Measurements from ENCODE around the gene CROT. TPM values are rescaled to one million over a fixed set of nuclear protein-coding genes. Genes with fewer than 3 reads are reported as not detected.
A peak's percentile ranks its signal among the peaks of the same experiment; 100 is the strongest.

Gene CROT
- total RNA-seq, 1 experiment from 2014 or later = 0.80 TPM

DNA sequence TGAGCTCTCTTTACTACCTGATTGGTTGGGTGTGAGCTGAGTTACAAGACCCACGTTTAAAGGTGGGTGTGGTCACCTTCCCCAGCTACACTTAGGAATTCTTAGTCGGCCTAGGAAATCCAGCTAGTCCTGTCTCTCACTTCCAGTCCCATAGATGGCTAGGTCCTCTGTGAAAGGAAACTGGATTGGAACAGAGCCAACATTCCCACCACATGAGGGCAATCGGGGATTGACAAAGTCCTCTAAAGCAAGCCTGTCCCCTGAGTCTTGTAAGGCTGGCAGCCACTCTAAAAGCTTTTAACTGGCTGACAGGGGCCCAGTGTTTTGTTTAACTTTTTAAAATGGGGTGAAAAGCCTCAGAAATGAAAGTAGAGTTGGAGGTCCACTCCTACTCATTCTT lies 15.1 kb upstream of the CROT start:
- DNase-seq = no peak
- Histone ChIP-seq H3K4me3 (ENCODE audit: insufficient read depth, low read depth, low read length) (no peak overlapping the region), H3K27me3 (ENCODE audit: control insufficient read depth, insufficient read depth, low read length) (no peaks in the 10 kb centered on the region), H3K36me3 (replicated peaks; ENCODE audit: control insufficient read depth, insufficient read depth, low read length) (no peaks in the 10 kb centered on the region; the same call in 1 of the 2 replicates)

DNA sequence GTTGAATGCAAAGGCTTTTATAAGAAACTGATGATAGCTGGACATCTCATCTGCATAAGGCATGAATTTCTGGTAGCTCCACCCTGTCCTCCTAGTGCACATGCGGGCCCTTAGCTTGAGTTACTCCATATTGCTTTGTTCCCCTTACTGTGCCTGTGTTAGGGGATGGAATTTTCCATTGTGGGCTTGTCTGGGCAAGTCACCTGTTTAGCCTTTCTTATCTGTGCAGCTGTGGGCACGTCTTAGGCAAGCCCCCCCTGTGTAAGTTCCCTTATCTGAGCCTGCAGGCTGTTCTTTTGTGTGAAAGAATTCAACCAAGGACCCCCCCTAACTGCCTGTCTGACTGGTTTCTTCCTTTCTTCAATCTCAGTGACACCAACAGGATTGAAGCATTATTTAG lies 14.5 kb upstream of the CROT start:
- no peak for DNase-seq
- H3K4me3 ChIP-seq (ENCODE audit: insufficient read depth, low read depth, low read length) = no peak overlapping the region
- H3K27me3 ChIP-seq (ENCODE audit: control insufficient read depth, insufficient read depth, low read length) = no peaks in the 10 kb centered on the region
- no peaks in the 10 kb centered on the region; the same call in 1 of the 2 replicates for H3K36me3 ChIP-seq (replicated peaks; ENCODE audit: control insufficient read depth, insufficient read depth, low read length)

DNA sequence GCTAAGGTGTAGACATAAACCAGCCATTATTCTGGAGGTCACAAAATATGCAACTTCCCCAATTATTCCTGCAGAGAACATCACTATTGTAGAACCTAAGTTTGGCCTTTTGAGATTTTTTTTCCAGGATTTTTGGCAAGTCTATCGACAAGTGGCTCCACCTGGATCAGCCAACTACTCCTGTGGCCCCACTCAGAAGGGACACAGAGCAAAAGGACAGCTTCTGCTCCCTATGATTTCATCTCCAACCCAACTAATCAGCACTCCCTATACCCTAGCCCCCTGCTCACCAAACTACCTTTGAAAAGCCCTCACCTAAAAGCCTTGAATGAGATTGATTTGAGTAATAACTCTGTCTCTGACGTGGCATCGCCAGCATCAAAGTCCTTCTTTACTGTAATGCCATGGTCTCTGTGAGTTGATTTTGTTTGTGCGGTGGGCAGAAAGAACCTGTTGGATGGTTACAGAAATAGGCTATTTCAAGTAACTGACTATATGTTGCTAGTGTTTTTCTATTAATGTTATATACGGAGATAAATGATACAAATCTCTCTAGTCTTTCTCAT lies 13.7 kb upstream of the CROT start:
- H3K27me3 ChIP-seq (ENCODE audit: control insufficient read depth, insufficient read depth, low read length) = no peaks in the 10 kb centered on the region
- no peak overlapping the region for H3K4me3 ChIP-seq (ENCODE audit: insufficient read depth, low read depth, low read length)
- no peak for DNase-seq
- no peaks in the 10 kb centered on the region; the same call in 1 of the 2 replicates for H3K36me3 ChIP-seq (replicated peaks; ENCODE audit: control insufficient read depth, insufficient read depth, low read length)

GRCh38 chr7:87332321-87332720 lies 13.1 kb upstream of the CROT start:
- Histone ChIP-seq H3K36me3 (replicated peaks; ENCODE audit: control insufficient read depth, insufficient read depth, low read length) (no peaks in the 10 kb centered on the region; the same call in 1 of the 2 replicates), H3K27me3 (ENCODE audit: control insufficient read depth, insufficient read depth, low read length) (no peaks in the 10 kb centered on the region), H3K4me3 (ENCODE audit: insufficient read depth, low read depth, low read length) (no peak overlapping the region)
- DNase-seq = no peak

GRCh38 chr7:87336136-87336535 lies 9.3 kb upstream of the CROT start:
- DNase-seq = no peak
- H3K4me3 ChIP-seq (ENCODE audit: insufficient read depth, low read depth, low read length) = no peak overlapping the region
- no peaks in the 10 kb centered on the region for H3K36me3 ChIP-seq (replicated peaks; ENCODE audit: control insufficient read depth, insufficient read depth, low read length)
- no peaks in the 10 kb centered on the region for H3K27me3 ChIP-seq (ENCODE audit: control insufficient read depth, insufficient read depth, low read length)

DNA sequence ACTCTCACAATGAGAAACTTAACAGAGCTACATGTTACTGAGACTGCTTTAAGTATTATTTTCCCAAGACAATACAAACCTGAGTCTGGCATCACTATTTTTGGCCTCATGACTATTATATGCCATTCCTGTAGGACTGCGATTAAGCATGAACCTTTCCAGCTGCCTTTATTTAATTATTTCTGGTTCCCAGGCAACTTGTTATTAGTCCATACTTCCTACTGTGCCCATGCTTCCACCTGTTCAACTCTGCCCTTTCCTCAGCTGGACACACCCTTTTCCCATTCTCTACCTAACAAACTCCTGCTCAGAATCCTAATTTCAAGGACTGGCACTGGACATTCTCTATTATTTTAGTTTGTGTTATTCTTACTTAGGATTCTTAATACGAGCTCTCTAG lies 8.1 kb upstream of the CROT start:
- Histone ChIP-seq H3K36me3 (replicated peaks; ENCODE audit: control insufficient read depth, insufficient read depth, low read length) (no peaks in the 10 kb centered on the region), H3K4me3 (ENCODE audit: insufficient read depth, low read depth, low read length) (no peak overlapping the region), H3K27me3 (ENCODE audit: control insufficient read depth, insufficient read depth, low read length) (no peaks in the 10 kb centered on the region)
- no peak for DNase-seq

- Histone ChIP-seq H3K4me3 (ENCODE audit: insufficient read depth, low read depth, low read length) (no peak overlapping the region), H3K36me3 (replicated peaks; ENCODE audit: control insufficient read depth, insufficient read depth, low read length) (no peaks in the 10 kb centered on the region), H3K27me3 (ENCODE audit: control insufficient read depth, insufficient read depth, low read length) (no peaks in the 10 kb centered on the region)
- no peak for DNase-seq
Observed at GRCh38 chr7:87339373-87339897, 6.0 kb upstream of the CROT start.

DNA sequence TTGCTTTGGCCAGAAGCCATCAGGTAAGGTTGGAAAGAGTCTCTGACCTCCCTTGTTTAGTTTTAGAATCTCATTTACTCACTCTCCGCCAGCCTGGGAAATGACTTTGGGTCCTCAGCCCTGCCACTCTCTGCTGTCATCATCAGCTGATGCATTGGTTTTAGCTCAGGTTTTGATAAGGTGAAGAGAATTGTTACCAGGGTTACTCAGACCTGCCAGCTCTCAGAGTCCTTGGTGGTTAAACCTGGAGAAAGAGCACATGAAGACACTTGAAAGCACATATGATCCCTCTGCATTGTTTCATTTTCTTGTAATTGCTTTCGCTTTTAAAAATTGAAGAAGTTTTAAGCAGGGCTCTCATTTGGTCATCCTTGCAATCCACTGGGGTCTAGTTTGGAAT lies 4.0 kb upstream of the CROT start:
- H3K4me3 ChIP-seq (ENCODE audit: insufficient read depth, low read depth, low read length) = no peak overlapping the region
- no peak for DNase-seq

GRCh38 chr7:87342231-87342630 lies 3.2 kb upstream of the CROT start:
- no peaks in the 10 kb centered on the region for H3K36me3 ChIP-seq (replicated peaks; ENCODE audit: control insufficient read depth, insufficient read depth, low read length)
- peaks cover 5% of the 10 kb centered on the region; the same call in 1 of the 2 replicates for H3K27me3 ChIP-seq (ENCODE audit: control insufficient read depth, insufficient read depth, low read length)
- DNase-seq = no peak
- no peak overlapping the region for H3K4me3 ChIP-seq (ENCODE audit: insufficient read depth, low read depth, low read length)

More for the DNA sequence above, 4.0 kb upstream of the CROT start:
- Histone ChIP-seq H3K36me3 (replicated peaks; ENCODE audit: control insufficient read depth, insufficient read depth, low read length) (no peaks in the 10 kb centered on the region), H3K27me3 (ENCODE audit: control insufficient read depth, insufficient read depth, low read length) (peaks cover 5% of the 10 kb centered on the region; the same call in 1 of the 2 replicates)

GRCh38 chr7:87344446-87344845 lies 1.0 kb upstream of the CROT start:
- Histone ChIP-seq H3K4me3 (ENCODE audit: insufficient read depth, low read depth, low read length) (peak overlapping the region; percentile 69; the same call in 1 of the 2 replicates), H3K27me3 (ENCODE audit: control insufficient read depth, insufficient read depth, low read length) (peaks cover 5% of the 10 kb centered on the region; the same call in 1 of the 2 replicates), H3K36me3 (replicated peaks; ENCODE audit: control insufficient read depth, insufficient read depth, low read length) (no peaks in the 10 kb centered on the region)
- no peak for DNase-seq

- peak overlapping the region; percentile 69 for H3K4me3 ChIP-seq (ENCODE audit: insufficient read depth, low read depth, low read length)
- peaks cover 5% of the 10 kb centered on the region; the same call in 1 of the 2 replicates for H3K27me3 ChIP-seq (ENCODE audit: control insufficient read depth, insufficient read depth, low read length)
- peaks cover 1% of the 10 kb centered on the region; the same call in 1 of the 2 replicates for H3K36me3 ChIP-seq (replicated peaks; ENCODE audit: control insufficient read depth, insufficient read depth, low read length)
- no peak for DNase-seq
Observed at GRCh38 chr7:87345962-87346371, 503 bp downstream of the CROT start.

GRCh38 chr7:87347207-87347606 lies 1.7 kb downstream of the CROT start:
- Histone ChIP-seq H3K27me3 (ENCODE audit: control insufficient read depth, insufficient read depth, low read length) (peaks cover 5% of the 10 kb centered on the region; the same call in 1 of the 2 replicates), H3K4me3 (ENCODE audit: insufficient read depth, low read depth, low read length) (no peak overlapping the region), H3K36me3 (replicated peaks; ENCODE audit: control insufficient read depth, insufficient read depth, low read length) (peaks cover 1% of the 10 kb centered on the region)
- DNase-seq = no peak

- Histone ChIP-seq H3K4me3 (ENCODE audit: insufficient read depth, low read depth, low read length) (no peak overlapping the region), H3K36me3 (replicated peaks; ENCODE audit: control insufficient read depth, insufficient read depth, low read length) (peaks cover 1% of the 10 kb centered on the region), H3K27me3 (ENCODE audit: control insufficient read depth, insufficient read depth, low read length) (peaks cover 5% of the 10 kb centered on the region; the same call in 1 of the 2 replicates)
- DNase-seq = no peak
Observed at GRCh38 chr7:87347664-87348063, 2.2 kb downstream of the CROT start.

DNA sequence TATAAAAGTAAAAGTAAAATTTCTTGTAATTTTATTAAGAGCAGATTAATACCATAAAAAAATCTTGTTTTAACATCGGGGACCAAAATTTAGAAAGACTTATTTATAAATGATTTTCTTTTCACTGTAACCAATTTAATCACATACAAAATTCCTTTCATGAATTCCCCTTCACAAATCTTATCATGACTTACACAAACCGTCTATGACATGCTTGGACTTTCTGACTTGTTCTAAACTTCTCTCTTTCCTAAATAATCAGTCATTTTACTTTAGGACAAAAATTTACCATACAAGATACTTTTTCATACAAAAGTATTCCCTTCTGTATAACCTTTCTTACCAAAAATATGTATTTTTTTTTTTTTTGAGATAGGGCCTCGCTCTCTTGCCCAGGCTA lies 9.3 kb downstream of the CROT start:
- no peak for DNase-seq
- Histone ChIP-seq H3K36me3 (replicated peaks; ENCODE audit: control insufficient read depth, insufficient read depth, low read length) (peaks cover 1% of the 10 kb centered on the region), H3K27me3 (ENCODE audit: control insufficient read depth, insufficient read depth, low read length) (no peaks in the 10 kb centered on the region), H3K4me3 (ENCODE audit: insufficient read depth, low read depth, low read length) (no peak overlapping the region)

DNA sequence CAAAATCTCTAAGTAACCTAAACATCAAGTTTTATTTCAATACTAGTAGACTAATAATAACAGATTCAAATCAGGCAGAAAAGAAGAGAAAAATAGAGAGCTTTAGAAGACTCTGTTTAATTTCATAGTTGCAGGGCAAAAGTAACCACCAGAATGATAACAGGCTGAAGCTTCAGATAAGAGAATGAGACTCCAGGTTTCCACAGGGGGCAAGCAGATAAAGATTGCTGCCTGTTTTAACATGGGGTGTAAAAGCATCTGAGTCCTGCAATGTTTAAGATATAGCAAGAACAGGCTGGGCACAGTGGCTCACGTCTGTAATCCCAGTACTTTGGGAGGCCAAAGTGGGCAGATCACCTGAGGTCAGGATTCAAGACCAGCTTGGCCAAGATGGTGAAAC lies 11.0 kb downstream of the CROT start:
- Histone ChIP-seq H3K27me3 (ENCODE audit: control insufficient read depth, insufficient read depth, low read length) (no peaks in the 10 kb centered on the region), H3K4me3 (ENCODE audit: insufficient read depth, low read depth, low read length) (no peak overlapping the region), H3K36me3 (replicated peaks; ENCODE audit: control insufficient read depth, insufficient read depth, low read length) (no peaks in the 10 kb centered on the region; the same call in none of the 2 replicates)
- no peak for DNase-seq

Data from H7 (cell line).